GM18502 (cell line): ENCODE measurements around the gene SYNE2.
"Not testable (repeated sequence)": the region's sequence is repeated elsewhere in the genome, so short reads cannot be mapped to it uniquely, and the experiment has no call there.

Source experiments
- ATAC-seq: cut with Tn5 transposase; IDR thresholded peaks from one replicate; pipeline ENCODE4 v1.9.1; 2021; ENCODE audit warnings: mild to moderate bottlenecking; ENCODE audit not compliant: unreplicated experiment, poor library complexity

SYNE2 gene

GRCh38 chr14:64178814-64179213 is 326.0 kb downstream of the SYNE2 start:
- ATAC-seq: no peak

- not testable (repeated sequence) for ATAC-seq
Observed at GRCh38 chr14:64182908-64183307, 330.1 kb downstream of the SYNE2 start.

DNA sequence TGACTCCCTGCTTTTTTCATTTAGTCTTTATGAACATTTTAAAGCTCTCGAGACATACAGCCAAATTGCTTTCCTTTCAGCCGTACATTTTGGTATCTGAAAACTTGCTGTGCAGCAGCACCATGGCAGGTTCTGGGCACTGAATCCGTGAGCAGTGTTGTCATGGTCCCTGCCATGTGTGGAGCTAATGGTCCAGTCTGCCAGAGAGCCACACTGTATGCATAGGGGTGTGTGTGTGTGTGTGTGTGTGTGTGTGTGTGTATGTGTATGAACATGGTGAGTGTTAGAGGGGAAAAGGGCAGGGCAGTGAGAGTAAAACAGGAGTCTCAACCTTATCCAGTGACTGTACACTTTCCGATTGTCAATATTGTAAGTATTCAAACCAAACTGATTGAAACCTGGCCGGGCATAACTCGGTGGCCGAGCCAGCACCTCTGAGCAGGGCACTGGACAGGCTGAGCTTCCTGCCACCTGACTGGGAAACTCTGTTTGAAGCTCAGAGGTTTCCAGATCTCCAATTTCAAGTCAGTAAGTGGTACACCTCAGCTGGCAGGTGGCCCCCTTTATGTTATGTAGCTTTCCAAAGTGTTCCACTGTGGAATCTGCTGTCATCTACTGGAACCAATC is 331.4 kb downstream of the SYNE2 start:
- no peak for ATAC-seq

DNA sequence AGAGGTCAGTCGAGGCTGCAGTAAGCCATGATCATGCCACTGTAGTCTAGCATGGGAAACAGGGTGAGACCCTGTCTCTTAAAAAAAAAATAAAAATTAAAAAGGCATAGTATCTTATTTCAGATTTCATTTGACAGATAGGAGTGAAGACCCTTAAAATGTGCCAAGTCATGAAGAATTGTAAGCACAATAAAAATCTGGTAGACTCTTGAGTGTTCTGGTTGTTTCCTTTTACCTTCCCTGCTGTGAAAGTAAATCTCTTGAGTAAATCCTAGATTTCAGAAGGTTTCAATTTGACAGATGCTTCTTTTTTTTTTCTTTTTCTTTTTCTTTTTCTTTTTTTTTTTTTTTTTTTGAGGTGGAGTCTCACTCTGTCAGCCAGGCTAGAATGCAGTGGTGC is 332.4 kb downstream of the SYNE2 start:
- ATAC-seq: no peak

DNA sequence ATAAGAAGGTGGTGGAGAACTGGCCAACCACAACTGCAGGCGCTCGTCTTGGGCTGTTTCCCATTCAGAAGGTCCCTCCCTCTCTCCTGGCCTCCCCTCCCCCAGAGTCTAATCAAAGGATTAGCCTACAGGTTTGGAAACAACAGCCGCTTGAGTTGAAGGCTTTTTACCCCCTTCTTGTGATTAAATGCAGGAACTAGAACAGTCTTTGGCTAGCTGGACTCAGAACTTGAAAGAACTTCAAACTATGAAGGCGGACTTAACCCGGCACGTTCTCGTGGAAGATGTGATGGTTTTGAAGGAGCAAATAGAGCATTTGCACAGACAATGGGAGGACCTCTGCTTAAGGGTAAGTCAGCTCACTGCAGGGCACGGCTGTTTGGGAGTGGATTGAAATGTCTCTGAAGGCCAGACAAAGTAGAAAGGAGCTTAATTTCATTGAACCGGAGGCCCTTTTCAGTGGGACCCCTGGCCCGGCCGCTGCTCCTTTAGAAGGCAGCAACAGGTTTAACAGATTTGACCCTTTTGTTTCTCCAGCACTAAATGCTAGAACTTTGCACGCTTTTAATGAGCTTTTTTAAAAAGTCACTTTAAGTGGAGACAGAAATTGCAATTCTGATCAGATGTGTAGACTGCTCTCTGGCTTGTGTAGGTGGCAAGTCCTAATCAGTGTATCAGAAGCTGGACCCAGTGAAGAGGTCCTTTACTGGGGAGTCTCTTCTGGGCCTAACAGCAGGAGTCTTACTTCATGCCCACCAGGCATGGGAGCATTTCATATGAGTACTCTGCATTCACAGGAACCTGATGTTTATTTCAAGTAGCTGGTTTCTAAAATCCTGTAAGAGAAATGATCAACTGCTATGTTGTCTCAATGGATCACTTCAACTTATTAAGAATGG is 333.7 kb downstream of the SYNE2 start:
- ATAC-seq: no peak

GRCh38 chr14:64187331-64187730 is 334.5 kb downstream of the SYNE2 start:
- ATAC-seq: no peak

GRCh38 chr14:64190974-64191502 is 338.2 kb downstream of the SYNE2 start:
- ATAC-seq: no peak

DNA sequence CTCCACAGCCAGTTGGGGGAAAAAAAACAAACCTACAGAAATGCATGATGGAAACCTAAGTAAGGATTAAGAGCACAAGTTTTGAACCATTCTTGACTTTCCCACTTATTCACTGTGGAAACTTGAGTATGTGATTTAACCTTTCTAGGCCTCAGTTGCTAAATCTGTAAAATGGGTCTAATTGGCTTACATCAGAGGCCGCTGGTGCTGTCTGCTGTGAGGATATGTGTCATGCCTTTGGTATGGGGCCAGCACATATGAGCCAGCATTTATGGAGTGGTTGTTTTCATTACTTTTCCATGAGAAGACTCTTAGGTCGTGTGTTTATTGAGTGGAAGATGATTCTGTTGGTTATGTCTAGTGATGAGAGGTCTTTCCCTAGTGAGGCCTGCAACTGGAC is 339.0 kb downstream of the SYNE2 start:
- ATAC-seq: no peak

GRCh38 chr14:64193821-64194220 is 341.0 kb downstream of the SYNE2 start:
- no peak for ATAC-seq

GRCh38 chr14:64194404-64194803 is 341.6 kb downstream of the SYNE2 start:
- no peak for ATAC-seq

GRCh38 chr14:64195199-64195598 is 342.4 kb downstream of the SYNE2 start:
- ATAC-seq: peak; percentile 64

GRCh38 chr14:64196056-64196455 is 343.3 kb downstream of the SYNE2 start:
- no peak for ATAC-seq

GRCh38 chr14:64196814-64197411 is 344.1 kb downstream of the SYNE2 start:
- peak; percentile 73 for ATAC-seq

DNA sequence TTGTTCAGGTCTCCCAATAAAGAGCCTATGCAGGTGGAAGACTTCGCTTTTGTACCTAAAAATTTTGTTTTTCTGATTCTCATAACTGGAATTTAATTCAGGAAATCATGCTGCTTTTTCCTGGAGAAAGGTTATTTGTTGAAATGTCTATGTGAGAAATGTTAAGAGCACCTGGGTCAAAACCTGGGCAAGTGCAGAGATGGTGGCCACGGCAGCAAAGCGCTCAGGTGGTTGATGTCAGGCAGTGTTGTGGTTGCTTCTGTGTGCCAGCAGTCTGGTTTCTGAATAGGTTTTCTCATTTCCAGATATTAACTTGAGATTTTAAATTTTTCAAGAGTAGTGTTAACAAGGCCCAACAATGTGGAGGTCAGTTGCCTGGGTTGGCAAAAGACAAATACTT is 345.2 kb downstream of the SYNE2 start:
- no peak for ATAC-seq

- ATAC-seq: no peak
Observed at GRCh38 chr14:64198486-64198885, 345.7 kb downstream of the SYNE2 start.

GRCh38 chr14:64200170-64200569 is 347.4 kb downstream of the SYNE2 start:
- no peak for ATAC-seq

DNA sequence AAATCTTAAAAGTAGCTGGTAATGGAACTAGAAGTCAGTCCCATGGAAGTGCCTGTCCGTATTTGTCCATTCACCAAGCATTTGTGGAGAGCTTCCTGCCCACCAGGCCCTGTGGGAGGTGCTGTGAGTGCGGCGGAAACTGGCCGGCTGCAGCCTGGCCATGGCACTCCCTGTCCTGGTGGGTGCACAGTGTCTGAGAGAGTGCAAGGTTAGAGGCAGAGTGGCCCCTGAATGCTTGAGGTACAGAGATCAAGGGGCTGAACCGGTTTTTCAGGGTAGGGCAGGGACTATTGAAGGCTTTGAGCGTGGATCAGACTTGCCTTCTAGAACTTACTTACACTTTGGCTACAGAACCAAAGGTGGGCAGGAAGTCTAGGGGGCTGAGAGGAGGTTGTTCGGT is 348.5 kb downstream of the SYNE2 start:
- ATAC-seq: no peak

GRCh38 chr14:64201921-64202545 is 349.2 kb downstream of the SYNE2 start:
- no peak for ATAC-seq

GRCh38 chr14:64202716-64203115 is 349.9 kb downstream of the SYNE2 start:
- ATAC-seq: no peak

- no peak for ATAC-seq
Observed at GRCh38 chr14:64203366-64204006, 350.7 kb downstream of the SYNE2 start.
